ENCODE measurements around the gene MOB1B. TPM values are rescaled to one million over a fixed set of nuclear protein-coding genes. Genes with fewer than 3 reads are reported as not detected.
A peak's percentile ranks its signal among the peaks of the same experiment; 100 is the strongest.

Gene MOB1B
- total RNA-seq, 1 donor from 2014 or later = 8.4 TPM

DNA sequence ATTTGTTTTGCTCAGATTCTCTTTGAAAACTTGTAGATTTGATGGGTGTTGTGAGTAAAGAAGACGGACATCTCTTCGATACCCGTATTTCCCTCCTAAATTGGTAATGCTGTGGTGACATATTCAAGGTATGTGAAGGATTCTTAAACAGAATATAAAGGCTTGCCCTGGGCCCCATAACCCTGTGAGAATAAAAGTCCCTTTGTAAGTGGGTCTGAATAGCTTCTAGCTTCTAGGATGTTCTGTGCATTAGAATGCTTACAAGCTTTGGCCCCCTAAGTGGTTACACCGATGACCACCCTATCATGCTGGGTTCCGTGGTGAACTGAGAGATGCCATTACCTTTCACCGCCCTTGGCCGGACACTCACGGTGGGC lies 574 bp upstream of the MOB1B start:
- no peak for TF ChIP-seq CTCF (IDR thresholded peaks at IDR 0.05; ENCODE audit: insufficient read depth, low read length, severe bottlenecking)
- peak overlapping the region; percentile 87 for H3K4me3 ChIP-seq (ENCODE audit: low read depth, low read length)
- H3K27me3 ChIP-seq (ENCODE audit: control insufficient read depth, insufficient read depth, low read length) = no peaks in the 10 kb centered on the region
- no peak for FAIRE-seq
- no peaks in the 10 kb centered on the region for H3K36me3 ChIP-seq (ENCODE audit: control insufficient read depth, insufficient read depth, low read length)
- peak; percentile 17 for DNase-seq (ENCODE audit: low read depth)

- H3K36me3 ChIP-seq (ENCODE audit: control insufficient read depth, insufficient read depth, low read length) = no peaks in the 10 kb centered on the region
- DNase-seq (ENCODE audit: low read depth) (peak; percentile 19), FAIRE-seq (no peak)
- TF ChIP-seq CTCF (IDR thresholded peaks at IDR 0.05; ENCODE audit: insufficient read depth, low read length, severe bottlenecking) = no peak
- H3K27me3 ChIP-seq (ENCODE audit: control insufficient read depth, insufficient read depth, low read length) = no peaks in the 10 kb centered on the region
- peak overlapping the region; percentile 87 for H3K4me3 ChIP-seq (ENCODE audit: low read depth, low read length)
These were observed 565 bp downstream of the MOB1B start for GRCh38 chr4:70902577-70903290.

DNA sequence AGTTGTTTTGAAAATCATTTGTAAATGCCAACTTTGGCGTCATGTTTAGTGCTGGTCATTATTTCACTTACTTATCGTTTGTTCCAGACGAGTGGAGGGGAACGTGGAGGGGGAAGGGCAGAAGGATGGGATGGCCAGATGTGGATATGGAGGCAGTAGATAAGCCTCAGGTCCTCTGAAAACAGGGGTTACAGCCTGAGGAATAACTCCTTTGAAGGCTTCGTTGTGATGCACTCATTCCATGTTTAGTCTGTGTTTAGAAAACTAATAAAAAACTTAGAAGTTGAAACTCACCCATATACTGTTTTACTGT lies 1.1 kb downstream of the MOB1B start:
- TF ChIP-seq CTCF (IDR thresholded peaks at IDR 0.05; ENCODE audit: insufficient read depth, low read length, severe bottlenecking) = no peak
- FAIRE-seq = no peak

DNA sequence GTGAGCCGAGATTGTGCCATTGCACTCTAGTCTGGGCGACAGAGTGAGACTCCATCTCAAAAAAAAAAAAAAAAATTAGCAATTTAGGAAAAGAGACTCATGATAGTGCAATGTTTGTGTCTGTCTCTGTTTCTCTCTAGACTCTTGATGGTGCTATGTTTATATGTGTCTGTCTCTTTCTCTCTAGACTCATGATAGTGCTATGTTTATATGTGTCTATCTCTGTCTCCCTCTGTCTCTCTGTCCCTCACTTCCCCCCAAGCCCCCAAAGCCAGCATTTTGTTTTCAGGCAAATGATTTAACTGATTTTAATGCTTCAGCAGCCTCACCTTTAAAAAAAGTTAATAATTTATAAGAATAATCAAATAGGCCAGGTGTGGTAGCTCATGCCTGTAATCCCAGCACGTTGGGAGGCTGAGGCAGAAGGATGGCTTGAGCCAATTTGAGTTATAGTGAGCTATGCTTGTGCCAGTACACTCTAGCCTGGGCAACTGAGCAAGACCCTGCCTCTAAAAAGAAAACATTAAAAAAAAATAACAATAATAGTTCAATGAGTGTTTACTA lies 6.9 kb downstream of the MOB1B start:
- H3K4me3 ChIP-seq (ENCODE audit: low read depth, low read length) = no peak overlapping the region
- FAIRE-seq (no peak), DNase-seq (ENCODE audit: low read depth) (no peak)
- no peaks in the 10 kb centered on the region for H3K27me3 ChIP-seq (ENCODE audit: control insufficient read depth, insufficient read depth, low read length)
- no peaks in the 10 kb centered on the region for H3K36me3 ChIP-seq (ENCODE audit: control insufficient read depth, insufficient read depth, low read length)
- TF ChIP-seq CTCF (IDR thresholded peaks at IDR 0.05; ENCODE audit: insufficient read depth, low read length, severe bottlenecking) = no peak

More for the DNA sequence above, 1.1 kb downstream of the MOB1B start:
- Histone ChIP-seq H3K27me3 (ENCODE audit: control insufficient read depth, insufficient read depth, low read length) (no peaks in the 10 kb centered on the region), H3K4me3 (ENCODE audit: low read depth, low read length) (peak overlapping the region; percentile 87), H3K36me3 (ENCODE audit: control insufficient read depth, insufficient read depth, low read length) (no peaks in the 10 kb centered on the region)
- peak; percentile 19 for DNase-seq (ENCODE audit: low read depth)

DNA sequence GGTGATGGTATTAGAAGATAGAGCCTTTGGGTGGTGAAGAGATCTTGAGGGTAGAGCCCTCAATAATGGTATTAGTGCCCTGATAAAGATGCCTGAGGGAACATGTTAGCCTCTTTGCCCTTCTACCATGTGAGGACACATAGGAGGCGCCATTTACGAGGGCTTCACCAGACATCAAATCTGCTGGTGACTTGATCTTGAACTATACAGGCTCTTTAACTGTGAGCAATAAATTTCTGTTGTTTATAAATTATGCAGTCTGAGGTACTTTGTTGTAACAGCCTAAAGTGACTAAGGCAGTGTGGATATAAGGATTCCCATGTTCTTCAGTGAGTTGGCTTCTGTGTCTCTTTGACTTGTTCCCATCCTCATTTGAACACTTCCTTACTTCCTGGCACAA lies 11.8 kb downstream of the MOB1B start:
- DNase-seq (ENCODE audit: low read depth) (peak; percentile 24), FAIRE-seq (no peak)
- no peaks in the 10 kb centered on the region for H3K36me3 ChIP-seq (ENCODE audit: control insufficient read depth, insufficient read depth, low read length)
- no peaks in the 10 kb centered on the region for H3K27me3 ChIP-seq (ENCODE audit: control insufficient read depth, insufficient read depth, low read length)
- no peak for TF ChIP-seq CTCF (IDR thresholded peaks at IDR 0.05; ENCODE audit: insufficient read depth, low read length, severe bottlenecking)
- H3K4me3 ChIP-seq (ENCODE audit: low read depth, low read length) = no peak overlapping the region

GRCh38 chr4:70914631-70915030 lies 12.5 kb downstream of the MOB1B start:
- FAIRE-seq (no peak), DNase-seq (ENCODE audit: low read depth) (no peak)
- Histone ChIP-seq H3K4me3 (ENCODE audit: low read depth, low read length) (no peak overlapping the region), H3K36me3 (ENCODE audit: control insufficient read depth, insufficient read depth, low read length) (no peaks in the 10 kb centered on the region), H3K27me3 (ENCODE audit: control insufficient read depth, insufficient read depth, low read length) (no peaks in the 10 kb centered on the region)
- TF ChIP-seq CTCF (IDR thresholded peaks at IDR 0.05; ENCODE audit: insufficient read depth, low read length, severe bottlenecking) = no peak

Data from bronchial epithelial cell (primary cell).